ENCODE data around the gene PPP1R37.

Gene PPP1R37

DNA sequence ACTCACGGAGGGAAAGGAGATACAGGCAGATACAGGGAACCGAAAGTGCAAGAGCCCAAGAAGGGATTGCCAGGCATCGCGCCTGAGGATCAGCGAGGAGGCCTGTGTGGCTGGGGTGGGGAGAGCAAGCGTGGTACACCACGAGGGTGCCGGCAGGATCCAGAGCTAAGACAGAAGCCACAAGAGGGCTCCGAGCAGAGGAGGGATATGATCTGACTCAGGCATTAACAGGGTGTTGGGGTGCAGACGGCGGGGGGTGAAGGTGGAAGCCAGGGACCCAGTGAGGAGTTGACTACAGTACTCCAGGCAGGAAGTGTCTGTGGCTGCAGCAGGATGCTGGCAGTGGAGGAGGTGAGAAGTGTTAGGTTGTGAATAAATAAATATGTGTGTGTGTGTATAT, 5.4 kb upstream of the PPP1R37 start:
- TF ChIP-seq, protein P1, sequence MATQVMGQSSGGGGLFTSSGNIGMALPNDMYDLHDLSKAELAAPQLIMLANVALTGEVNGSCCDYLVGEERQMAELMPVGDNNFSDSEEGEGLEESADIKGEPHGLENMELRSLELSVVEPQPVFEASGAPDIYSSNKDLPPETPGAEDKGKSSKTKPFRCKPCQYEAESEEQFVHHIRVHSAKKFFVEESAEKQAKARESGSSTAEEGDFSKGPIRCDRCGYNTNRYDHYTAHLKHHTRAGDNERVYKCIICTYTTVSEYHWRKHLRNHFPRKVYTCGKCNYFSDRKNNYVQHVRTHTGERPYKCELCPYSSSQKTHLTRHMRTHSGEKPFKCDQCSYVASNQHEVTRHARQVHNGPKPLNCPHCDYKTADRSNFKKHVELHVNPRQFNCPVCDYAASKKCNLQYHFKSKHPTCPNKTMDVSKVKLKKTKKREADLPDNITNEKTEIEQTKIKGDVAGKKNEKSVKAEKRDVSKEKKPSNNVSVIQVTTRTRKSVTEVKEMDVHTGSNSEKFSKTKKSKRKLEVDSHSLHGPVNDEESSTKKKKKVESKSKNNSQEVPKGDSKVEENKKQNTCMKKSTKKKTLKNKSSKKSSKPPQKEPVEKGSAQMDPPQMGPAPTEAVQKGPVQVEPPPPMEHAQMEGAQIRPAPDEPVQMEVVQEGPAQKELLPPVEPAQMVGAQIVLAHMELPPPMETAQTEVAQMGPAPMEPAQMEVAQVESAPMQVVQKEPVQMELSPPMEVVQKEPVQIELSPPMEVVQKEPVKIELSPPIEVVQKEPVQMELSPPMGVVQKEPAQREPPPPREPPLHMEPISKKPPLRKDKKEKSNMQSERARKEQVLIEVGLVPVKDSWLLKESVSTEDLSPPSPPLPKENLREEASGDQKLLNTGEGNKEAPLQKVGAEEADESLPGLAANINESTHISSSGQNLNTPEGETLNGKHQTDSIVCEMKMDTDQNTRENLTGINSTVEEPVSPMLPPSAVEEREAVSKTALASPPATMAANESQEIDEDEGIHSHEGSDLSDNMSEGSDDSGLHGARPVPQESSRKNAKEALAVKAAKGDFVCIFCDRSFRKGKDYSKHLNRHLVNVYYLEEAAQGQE (IDR thresholded peaks at IDR 0.05; ENCODE audit: insufficient read depth in 1 of 2, low read depth in 2 of 2, low read length in 2 of 2): no peak
- TF ChIP-seq POLR2AphosphoS5 (IDR thresholded peaks at IDR 0.05; ENCODE audit: low read depth, low read length): no peak
- TF ChIP-seq FOXP2 (optimal IDR thresholded peaks at IDR 0.05; ENCODE audit: borderline replicate concordance, extremely low read depth, extremely low read length, insufficient read depth): no peak

DNA sequence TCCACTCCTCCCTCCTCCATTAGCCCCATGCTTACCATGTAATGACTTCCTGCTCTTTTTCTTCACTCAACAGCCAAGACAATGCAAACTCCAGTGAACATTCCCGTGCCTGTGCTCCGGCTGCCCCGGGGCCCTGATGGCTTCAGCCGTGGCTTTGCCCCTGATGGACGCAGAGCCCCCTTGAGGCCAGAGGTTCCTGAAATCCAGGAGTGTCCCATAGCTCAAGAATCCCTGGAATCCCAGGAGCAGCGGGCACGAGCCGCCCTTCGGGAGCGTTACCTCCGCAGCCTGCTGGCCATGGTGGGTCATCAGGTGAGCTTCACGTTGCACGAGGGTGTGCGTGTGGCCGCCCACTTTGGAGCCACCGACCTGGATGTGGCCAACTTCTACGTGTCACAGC, 2.9 kb upstream of the PPP1R37 start:
- TF ChIP-seq TAF1 (IDR thresholded peaks at IDR 0.05; ENCODE audit: borderline replicate concordance, insufficient read depth, low read length): no peak
- TF ChIP-seq, protein P1 (IDR thresholded peaks at IDR 0.05; ENCODE audit: insufficient read depth in 1 of 2, low read depth in 2 of 2, low read length in 2 of 2): no peak
- TF ChIP-seq SIN3A (IDR thresholded peaks at IDR 0.05; ENCODE audit: borderline replicate concordance, insufficient read depth, low read length): no peak
- TF ChIP-seq FOXP2 (optimal IDR thresholded peaks at IDR 0.05; ENCODE audit: borderline replicate concordance, extremely low read depth, extremely low read length, insufficient read depth): no peak
- no peak for TF ChIP-seq POLR2AphosphoS5 (IDR thresholded peaks at IDR 0.05; ENCODE audit: low read depth, low read length)

DNA sequence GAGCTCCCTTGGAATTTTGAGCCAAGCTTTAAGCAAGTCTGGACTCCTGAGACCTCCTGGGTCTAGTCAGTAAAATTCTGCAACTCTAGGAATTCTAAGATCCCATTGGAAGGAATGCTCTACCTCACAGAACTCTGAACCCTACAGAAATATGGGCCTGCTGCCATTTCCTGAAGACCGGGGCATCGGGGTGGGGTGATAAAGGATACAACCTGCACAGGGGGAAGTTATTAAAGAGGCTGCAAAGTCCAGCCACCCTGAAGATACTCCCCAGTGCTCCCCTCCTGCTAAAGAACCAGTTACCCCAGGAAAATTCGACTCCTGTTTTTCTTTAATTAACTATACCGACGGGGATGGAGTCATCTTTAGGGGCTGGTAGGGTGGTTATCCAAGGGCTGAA, 2.4 kb upstream of the PPP1R37 start:
- TF ChIP-seq, protein P1 (IDR thresholded peaks at IDR 0.05; ENCODE audit: insufficient read depth in 1 of 2, low read depth in 2 of 2, low read length in 2 of 2): no peak
- TF ChIP-seq FOXP2 (optimal IDR thresholded peaks at IDR 0.05; ENCODE audit: borderline replicate concordance, extremely low read depth, extremely low read length, insufficient read depth) (no peak), TAF1 (IDR thresholded peaks at IDR 0.05; ENCODE audit: borderline replicate concordance, insufficient read depth, low read length) (no peak), POLR2AphosphoS5 (IDR thresholded peaks at IDR 0.05; ENCODE audit: low read depth, low read length) (no peak), SIN3A (IDR thresholded peaks at IDR 0.05; ENCODE audit: borderline replicate concordance, insufficient read depth, low read length) (no peak)

DNA sequence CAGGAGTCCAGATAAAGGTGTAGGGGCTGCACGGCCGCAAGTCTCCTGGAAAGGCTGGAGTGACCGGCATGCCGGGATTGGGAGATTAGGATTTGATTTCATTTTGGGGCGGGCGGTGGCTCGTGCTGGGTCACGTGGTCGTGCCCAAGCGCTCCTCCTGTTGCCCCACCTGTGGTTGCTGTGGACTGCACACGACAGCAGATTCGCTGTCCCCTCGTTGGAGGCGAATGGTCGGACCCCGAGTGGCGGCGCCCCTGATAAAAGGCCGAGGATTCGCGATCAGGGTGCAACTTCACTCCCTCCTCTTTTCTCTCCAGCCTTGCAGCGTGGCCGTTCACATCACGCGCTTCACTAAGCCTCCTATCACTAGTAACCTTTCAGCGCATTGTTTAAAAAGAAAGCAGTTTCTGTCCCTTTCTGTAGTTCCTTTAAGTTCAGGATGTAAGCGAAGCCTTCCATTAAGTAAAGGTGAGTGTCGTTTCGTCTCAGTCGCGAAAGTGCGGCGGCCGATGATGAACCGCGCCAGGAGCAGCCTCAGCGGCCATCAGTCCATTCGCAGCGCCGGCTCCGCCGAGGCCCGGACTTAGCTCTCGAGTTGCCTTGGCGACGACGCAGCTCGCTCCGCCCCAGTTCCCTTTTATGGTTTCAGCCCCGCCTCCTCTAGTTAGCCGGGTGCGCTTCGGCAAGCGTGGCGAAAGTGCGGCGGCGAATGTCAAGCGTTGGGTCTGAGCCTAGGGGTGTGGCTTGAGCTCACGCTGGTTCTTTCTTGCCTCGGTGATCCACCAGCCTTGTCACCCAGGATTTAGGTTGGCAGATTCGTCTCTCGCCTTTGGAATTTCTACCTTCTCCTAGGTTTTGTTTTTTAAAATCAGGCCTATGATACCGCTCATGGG, 1.7 kb upstream of the PPP1R37 start:
- TF ChIP-seq FOXP2 (optimal IDR thresholded peaks at IDR 0.05; ENCODE audit: borderline replicate concordance, extremely low read depth, extremely low read length, insufficient read depth) (no peak), TAF1 (IDR thresholded peaks at IDR 0.05; ENCODE audit: borderline replicate concordance, insufficient read depth, low read length) (peak; percentile 26; the same call in 1 of the 2 replicates), POLR2AphosphoS5 (IDR thresholded peaks at IDR 0.05; ENCODE audit: low read depth, low read length) (peak; percentile 74; the same call in 1 of the 2 replicates), SIN3A (IDR thresholded peaks at IDR 0.05; ENCODE audit: borderline replicate concordance, insufficient read depth, low read length) (peak; percentile 53; the same call in 1 of the 2 replicates)
- TF ChIP-seq, protein P1 (IDR thresholded peaks at IDR 0.05; ENCODE audit: insufficient read depth in 1 of 2, low read depth in 2 of 2, low read length in 2 of 2): no peak
